GM19463 (cell line): ENCODE results near the gene TANGO2.

Experiments
- ATAC-seq: cut with Tn5 transposase; IDR thresholded peaks from one replicate; pipeline ENCODE4 v1.9.1; 2021; ENCODE audit warnings: mild to moderate bottlenecking, moderate library complexity; ENCODE audit not compliant: unreplicated experiment

The TANGO2 gene

DNA sequence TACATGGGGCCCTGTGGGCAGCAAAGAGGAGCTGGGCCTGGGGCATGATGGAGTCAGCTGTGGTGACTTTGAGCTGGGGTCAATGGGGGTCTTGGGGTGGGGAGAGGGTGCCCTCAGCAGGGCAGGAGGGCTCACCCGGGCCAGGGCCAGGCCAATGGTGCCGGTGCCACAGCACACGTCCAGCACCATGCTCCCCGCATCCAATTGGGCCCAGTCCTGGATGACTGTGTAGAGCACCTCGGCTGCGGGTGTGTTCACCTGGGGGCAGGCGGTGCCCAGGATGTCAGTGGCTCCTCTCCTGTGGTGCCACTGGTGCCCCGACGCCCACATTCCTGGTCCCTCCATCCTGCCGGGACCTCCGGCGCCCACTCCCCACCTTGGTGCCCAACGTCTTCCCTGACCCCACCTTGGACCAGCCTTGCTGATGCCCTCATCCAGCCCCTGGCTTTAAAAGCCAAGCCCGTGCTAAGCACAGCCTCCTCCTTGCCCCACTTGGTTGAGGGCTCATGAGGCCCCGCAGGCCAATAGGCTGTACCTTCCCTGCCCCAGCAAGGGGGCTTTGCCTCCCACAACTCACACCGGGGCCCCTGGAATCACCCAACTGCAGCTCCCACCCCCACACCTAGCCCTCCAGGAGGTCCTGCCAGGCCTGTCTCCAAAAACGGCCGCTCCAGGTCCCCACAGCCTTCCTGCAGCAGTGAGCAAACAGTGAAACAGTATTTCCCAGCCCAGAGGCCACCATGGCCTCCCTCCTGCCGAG is 92.8 kb downstream of the TANGO2 start:
- ATAC-seq = no peak

DNA sequence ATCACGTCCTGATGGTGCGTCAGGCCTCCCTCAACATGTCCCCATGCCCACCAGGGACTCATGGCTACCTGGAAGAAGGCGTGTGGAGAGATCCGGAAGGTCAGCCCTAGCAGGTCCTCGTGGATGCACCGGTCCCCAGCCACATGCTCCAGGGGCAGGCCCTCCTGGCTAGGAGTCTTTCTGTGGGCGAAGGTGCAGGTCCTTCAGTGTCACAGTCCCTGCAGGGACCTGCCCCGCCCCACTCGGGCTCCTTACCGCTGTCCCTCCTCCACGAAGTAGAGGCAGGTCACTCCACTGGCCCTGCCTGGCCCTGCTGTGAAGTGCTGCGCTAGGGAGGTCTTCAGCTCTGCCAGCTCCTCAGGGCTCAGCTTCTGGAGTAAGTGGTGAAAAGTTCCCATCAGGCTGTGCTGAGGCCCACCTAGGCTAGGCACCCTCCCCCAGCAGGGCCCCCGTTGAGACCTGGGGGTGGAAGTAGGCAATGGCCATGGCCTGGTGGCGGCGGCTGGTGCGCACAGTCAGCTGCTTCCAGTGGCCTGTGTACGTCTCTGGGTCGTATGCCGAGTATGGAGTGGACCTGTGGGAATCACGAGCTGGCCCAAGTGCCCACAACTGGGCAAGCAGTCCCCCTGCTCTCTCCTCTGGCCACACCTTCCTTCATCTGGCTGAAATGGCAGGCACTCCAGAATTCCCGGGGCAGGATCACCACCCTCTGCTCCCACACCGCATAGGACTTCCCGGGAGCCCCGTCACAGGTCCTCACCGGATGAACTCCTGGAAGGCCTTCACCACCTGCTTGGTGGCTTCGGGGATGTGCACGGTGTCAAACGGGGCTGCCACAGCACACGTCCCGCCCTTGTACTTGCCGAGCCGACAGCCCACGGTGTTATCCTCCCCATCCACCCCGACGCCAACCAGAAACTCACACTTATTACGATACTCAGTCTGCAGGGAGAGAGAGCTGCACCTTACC is 93.9 kb downstream of the TANGO2 start:
- ATAC-seq = no peak

DNA sequence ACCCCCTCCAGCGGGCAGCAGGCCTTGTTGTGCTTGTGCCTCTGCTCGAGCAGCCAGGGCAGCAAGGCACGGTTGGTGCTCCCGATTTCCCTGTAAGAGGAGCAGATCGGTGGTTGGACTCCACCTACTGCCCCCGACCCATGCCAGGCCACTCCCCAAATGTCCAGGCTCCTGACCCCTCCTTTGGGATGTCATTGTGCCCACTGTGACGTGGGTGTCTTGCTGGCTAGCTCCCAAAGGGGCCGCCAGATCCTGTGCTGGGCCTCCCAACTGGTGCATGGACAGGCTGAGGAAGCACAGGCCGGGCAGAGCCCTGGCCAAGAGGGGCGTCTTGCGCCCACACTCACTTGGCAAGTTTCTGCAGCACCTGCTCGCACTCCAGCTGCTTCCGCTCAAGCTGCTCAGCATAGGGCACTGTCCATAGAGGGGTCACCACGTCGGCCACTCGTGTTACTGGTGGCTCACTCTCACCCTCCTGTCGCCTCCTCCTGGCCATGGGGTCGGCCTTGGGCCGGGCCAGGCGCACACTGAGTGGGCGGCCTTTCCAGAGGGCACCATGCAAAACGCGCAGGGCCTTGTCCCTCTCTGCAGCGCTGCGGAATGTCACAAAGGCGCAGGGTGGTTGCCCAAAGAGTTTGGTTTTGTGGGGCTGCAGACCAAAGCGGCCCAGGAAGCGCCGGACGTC is 94.9 kb downstream of the TANGO2 start, which contains the start of gene RANBP1:
TSS of gene RANBP1 (plus strand) at position 414 of the 685 bp plus-strand sequence. CDS start at position 495, 81 bp downstream.
- no peak for ATAC-seq

DNA sequence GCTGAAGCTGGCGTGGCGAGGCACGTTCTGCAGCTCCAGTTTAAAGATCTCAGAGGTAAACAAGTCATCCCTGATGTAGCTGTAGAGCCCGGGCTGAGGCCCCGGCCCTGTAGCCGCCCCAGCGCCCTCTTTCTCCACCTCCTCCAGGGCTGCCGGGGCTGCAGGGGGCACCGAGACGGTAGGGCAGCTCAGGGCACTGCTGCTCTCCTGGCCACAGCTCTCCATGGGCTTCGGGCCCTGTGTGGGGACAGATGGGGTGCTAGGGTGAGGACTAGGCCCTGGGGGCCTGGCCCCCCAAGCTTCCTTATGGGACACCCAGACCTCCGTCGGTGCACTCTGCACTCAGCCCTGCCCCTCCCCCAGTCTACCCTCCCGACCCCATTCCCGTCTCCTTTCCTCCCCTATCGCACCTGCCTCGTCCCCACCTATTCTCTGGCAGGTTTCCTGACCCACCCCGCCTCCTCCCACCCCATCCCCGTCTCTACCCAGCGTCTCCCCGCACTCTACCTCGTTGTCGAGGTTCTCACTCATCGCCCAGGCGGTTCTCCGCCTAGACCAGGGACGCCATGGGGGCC is 95.6 kb downstream of the TANGO2 start:
- no peak for ATAC-seq
